GM23248 (cell line): ENCODE data around the gene TRPC4AP.

ENCODE experiments used
- EZH2 ChIP-seq: fragments of 200-600 bp; sonication (generic); IDR thresholded peaks from 2 replicates; pipeline ENCODE4 v1.6.1; 2018; ENCODE audit warnings: antibody characterized with exemption, mild to moderate bottlenecking; ENCODE audit not compliant: insufficient read depth, poor library complexity, severe bottlenecking
- EZH2phosphoT487 ChIP-seq: fragments of 200-600 bp; sonication (generic); IDR thresholded peaks from 2 replicates; pipeline ENCODE4 v1.6.1; 2018; ENCODE audit warnings: antibody characterized with exemption, moderate library complexity, mild to moderate bottlenecking, low read depth; ENCODE audit not compliant: insufficient read depth

- TF ChIP-seq EZH2phosphoT487 (no peak), EZH2 (no peak)
These were observed 41.1 kb upstream of the TRPC4AP start for GRCh38 chr20:35133735-35134134.
